ENCODE results near the gene FRAS1.

FRAS1 gene

GRCh38 chr4:78529569-78530209 is 472.6 kb downstream of the FRAS1 start:
- H3K9me3 ChIP-seq: no peaks in the 10 kb centered on the region
- H3K4me3 ChIP-seq (ENCODE audit: low read depth in 1 of 2, low read length in 1 of 2): no peak overlapping the region
- no peaks in the 10 kb centered on the region for H3K36me3 ChIP-seq
- no peak overlapping the region for H3K27ac ChIP-seq
- no peak for TF ChIP-seq CTCF (IDR thresholded peaks at IDR 0.05)
- H3K27me3 ChIP-seq: no peaks in the 10 kb centered on the region
- H3K4me1 ChIP-seq (ENCODE audit: control insufficient read depth in 1 of 2, insufficient read depth in 1 of 2, low read depth in 1 of 2, low read length in 1 of 2): peaks cover 52 to 74% of the 10 kb centered on the region in 2 experiments

GRCh38 chr4:78532046-78532445 is 474.9 kb downstream of the FRAS1 start:
- TF ChIP-seq CTCF (IDR thresholded peaks at IDR 0.05): no peak
- no peaks in the 10 kb centered on the region for H3K27me3 ChIP-seq
- H3K36me3 ChIP-seq: no peaks in the 10 kb centered on the region
- H3K4me3 ChIP-seq (ENCODE audit: low read depth in 1 of 2, low read length in 1 of 2): peak overlapping the region; percentile 18 to 23
- peaks cover 52 to 67% of the 10 kb centered on the region in 2 experiments for H3K4me1 ChIP-seq (ENCODE audit: control insufficient read depth in 1 of 2, insufficient read depth in 1 of 2, low read depth in 1 of 2, low read length in 1 of 2)
- H3K27ac ChIP-seq: peak overlapping the region; percentile 76
- no peaks in the 10 kb centered on the region for H3K9me3 ChIP-seq

GRCh38 chr4:78533854-78534253 is 476.7 kb downstream of the FRAS1 start:
- Histone ChIP-seq H3K9me3 (no peaks in the 10 kb centered on the region), H3K4me3 (ENCODE audit: low read depth in 1 of 2, low read length in 1 of 2) (no peak overlapping the region), H3K27ac (peak overlapping the region; percentile 76), H3K4me1 (ENCODE audit: control insufficient read depth in 1 of 2, insufficient read depth in 1 of 2, low read depth in 1 of 2, low read length in 1 of 2) (peaks cover 52 to 67% of the 10 kb centered on the region in 2 experiments), H3K36me3 (no peaks in the 10 kb centered on the region), H3K27me3 (no peaks in the 10 kb centered on the region)
- no peak for TF ChIP-seq CTCF (IDR thresholded peaks at IDR 0.05)

GRCh38 chr4:78534286-78534955 is 477.3 kb downstream of the FRAS1 start:
- Histone ChIP-seq H3K9me3 (no peaks in the 10 kb centered on the region), H3K27ac (peak overlapping the region; percentile 76), H3K4me1 (ENCODE audit: control insufficient read depth in 1 of 2, insufficient read depth in 1 of 2, low read depth in 1 of 2, low read length in 1 of 2) (peaks cover 52 to 66% of the 10 kb centered on the region in 2 experiments), H3K27me3 (no peaks in the 10 kb centered on the region), H3K4me3 (ENCODE audit: low read depth in 1 of 2, low read length in 1 of 2) (no peak overlapping the region), H3K36me3 (no peaks in the 10 kb centered on the region)
- TF ChIP-seq CTCF (IDR thresholded peaks at IDR 0.05): no peak

GRCh38 chr4:78542373-78542772 is 485.2 kb downstream of the FRAS1 start:
- no peaks in the 10 kb centered on the region for H3K36me3 ChIP-seq
- no peak overlapping the region for H3K27ac ChIP-seq
- no peaks in the 10 kb centered on the region for H3K27me3 ChIP-seq
- H3K9me3 ChIP-seq: no peaks in the 10 kb centered on the region
- no peak overlapping the region for H3K4me3 ChIP-seq (ENCODE audit: low read depth in 1 of 2, low read length in 1 of 2)
- no peaks in the 10 kb centered on the region for H3K4me1 ChIP-seq (ENCODE audit: control insufficient read depth in 1 of 2, insufficient read depth in 1 of 2, low read depth in 1 of 2, low read length in 1 of 2)
- no peak for TF ChIP-seq CTCF (IDR thresholded peaks at IDR 0.05)
